Neural cell (in vitro differentiated cells): ENCODE data around the gene BCAR3.

Source experiments
- EP300 ChIP-seq: fragments of 450-650 bp; conservative IDR thresholded peaks from 2 replicates; pipeline ENCODE4 v1.6.1; 2014; ENCODE audit warnings: antibody characterized with exemption, mild to moderate bottlenecking, moderate library complexity; ENCODE audit not compliant: poor library complexity, severe bottlenecking
- EZH2 ChIP-seq: fragments of 200-600, 300-800 bp; shearing (Covaris generic), sonication (generic); IDR thresholded peaks from 2 replicates; pipeline ENCODE4 v1.6.1; 2014; ENCODE audit warnings: antibody characterized with exemption, low read length, borderline replicate concordance, mild to moderate bottlenecking; ENCODE audit not compliant: insufficient read depth, poor library complexity, severe bottlenecking
- MXI1 ChIP-seq: fragments of 450-650 bp; conservative IDR thresholded peaks from 2 replicates; pipeline ENCODE4 v1.6.1; 2014; ENCODE audit warnings: antibody characterized with exemption, mild to moderate bottlenecking; ENCODE audit not compliant: poor library complexity, severe bottlenecking
- POLR2AphosphoS5 ChIP-seq: IDR thresholded peaks from 2 replicates; pipeline ENCODE4 v1.6.1; 2012
- RAD21 ChIP-seq: fragments of 450-650 bp; conservative IDR thresholded peaks from 2 replicates; pipeline ENCODE4 v1.6.1; 2014; ENCODE audit warnings: antibody characterized with exemption, mild to moderate bottlenecking, moderate library complexity
- SMC3 ChIP-seq: fragments of 450-650 bp; conservative IDR thresholded peaks from 2 replicates; pipeline ENCODE4 v1.6.1; 2014; ENCODE audit warnings: antibody characterized with exemption, mild to moderate bottlenecking, moderate library complexity; ENCODE audit not compliant: poor library complexity
- TF ChIP-seq, protein P1 (sequence below): fragments of 450-650 bp; IDR thresholded peaks from 2 replicates; pipeline ENCODE4 v1.5.1; 2014; ENCODE audit warnings: antibody characterized with exemption, mild to moderate bottlenecking, moderate library complexity; ENCODE audit not compliant: poor library complexity, severe bottlenecking
- TF ChIP-seq, protein P2 (sequence below): IDR thresholded peaks from 2 replicates; pipeline ENCODE4 v1.6.1; 2012; ENCODE audit warnings: borderline replicate concordance

DNA sequence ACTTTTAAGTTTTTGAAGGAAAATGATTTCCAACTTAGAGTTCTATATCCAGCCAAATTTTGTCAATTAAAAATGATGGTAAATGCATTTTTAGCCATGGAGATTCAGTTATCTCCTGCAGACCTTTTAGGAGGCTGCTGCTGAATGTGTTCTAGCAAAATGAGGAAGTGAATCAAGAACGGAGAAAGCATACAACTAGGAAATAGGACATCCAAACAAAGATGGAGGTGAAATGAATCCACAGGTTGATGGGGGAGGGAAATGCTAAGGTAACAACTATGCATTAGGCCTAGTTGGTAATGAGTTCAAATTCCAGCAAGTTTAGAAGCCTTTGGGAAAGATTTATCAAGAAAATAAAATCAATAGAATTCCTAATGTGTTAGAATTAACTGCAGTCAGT lies 153.2 kb downstream of the BCAR3 start:
- TF ChIP-seq, protein P1, sequence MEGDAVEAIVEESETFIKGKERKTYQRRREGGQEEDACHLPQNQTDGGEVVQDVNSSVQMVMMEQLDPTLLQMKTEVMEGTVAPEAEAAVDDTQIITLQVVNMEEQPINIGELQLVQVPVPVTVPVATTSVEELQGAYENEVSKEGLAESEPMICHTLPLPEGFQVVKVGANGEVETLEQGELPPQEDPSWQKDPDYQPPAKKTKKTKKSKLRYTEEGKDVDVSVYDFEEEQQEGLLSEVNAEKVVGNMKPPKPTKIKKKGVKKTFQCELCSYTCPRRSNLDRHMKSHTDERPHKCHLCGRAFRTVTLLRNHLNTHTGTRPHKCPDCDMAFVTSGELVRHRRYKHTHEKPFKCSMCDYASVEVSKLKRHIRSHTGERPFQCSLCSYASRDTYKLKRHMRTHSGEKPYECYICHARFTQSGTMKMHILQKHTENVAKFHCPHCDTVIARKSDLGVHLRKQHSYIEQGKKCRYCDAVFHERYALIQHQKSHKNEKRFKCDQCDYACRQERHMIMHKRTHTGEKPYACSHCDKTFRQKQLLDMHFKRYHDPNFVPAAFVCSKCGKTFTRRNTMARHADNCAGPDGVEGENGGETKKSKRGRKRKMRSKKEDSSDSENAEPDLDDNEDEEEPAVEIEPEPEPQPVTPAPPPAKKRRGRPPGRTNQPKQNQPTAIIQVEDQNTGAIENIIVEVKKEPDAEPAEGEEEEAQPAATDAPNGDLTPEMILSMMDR = no peak
- TF ChIP-seq EP300 (no peak), POLR2AphosphoS5 (no peak), EZH2 (no peak), RAD21 (no peak), MXI1 (no peak), SMC3 (no peak)
- TF ChIP-seq, protein P2, sequence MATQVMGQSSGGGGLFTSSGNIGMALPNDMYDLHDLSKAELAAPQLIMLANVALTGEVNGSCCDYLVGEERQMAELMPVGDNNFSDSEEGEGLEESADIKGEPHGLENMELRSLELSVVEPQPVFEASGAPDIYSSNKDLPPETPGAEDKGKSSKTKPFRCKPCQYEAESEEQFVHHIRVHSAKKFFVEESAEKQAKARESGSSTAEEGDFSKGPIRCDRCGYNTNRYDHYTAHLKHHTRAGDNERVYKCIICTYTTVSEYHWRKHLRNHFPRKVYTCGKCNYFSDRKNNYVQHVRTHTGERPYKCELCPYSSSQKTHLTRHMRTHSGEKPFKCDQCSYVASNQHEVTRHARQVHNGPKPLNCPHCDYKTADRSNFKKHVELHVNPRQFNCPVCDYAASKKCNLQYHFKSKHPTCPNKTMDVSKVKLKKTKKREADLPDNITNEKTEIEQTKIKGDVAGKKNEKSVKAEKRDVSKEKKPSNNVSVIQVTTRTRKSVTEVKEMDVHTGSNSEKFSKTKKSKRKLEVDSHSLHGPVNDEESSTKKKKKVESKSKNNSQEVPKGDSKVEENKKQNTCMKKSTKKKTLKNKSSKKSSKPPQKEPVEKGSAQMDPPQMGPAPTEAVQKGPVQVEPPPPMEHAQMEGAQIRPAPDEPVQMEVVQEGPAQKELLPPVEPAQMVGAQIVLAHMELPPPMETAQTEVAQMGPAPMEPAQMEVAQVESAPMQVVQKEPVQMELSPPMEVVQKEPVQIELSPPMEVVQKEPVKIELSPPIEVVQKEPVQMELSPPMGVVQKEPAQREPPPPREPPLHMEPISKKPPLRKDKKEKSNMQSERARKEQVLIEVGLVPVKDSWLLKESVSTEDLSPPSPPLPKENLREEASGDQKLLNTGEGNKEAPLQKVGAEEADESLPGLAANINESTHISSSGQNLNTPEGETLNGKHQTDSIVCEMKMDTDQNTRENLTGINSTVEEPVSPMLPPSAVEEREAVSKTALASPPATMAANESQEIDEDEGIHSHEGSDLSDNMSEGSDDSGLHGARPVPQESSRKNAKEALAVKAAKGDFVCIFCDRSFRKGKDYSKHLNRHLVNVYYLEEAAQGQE = no peak
